LNCaP clone FGC (cell line): ENCODE measurements around the gene ST3GAL2.
"Not testable (repeated sequence)": the region's sequence is repeated elsewhere in the genome, so short reads cannot be mapped to it uniquely, and the experiment has no call there.

Experiments
- DNase-seq: peaks from one replicate; pipeline ENCODE4 v3.0.0-alpha.2; 2011; ENCODE audit warnings: low read depth
- H3K4me3 ChIP-seq: 2 replicates; pipeline ENCODE4 v1.5.1; 2011; ENCODE audit warnings: mild to moderate bottlenecking, low read depth, low read length, control low read depth
- TF ChIP-seq, protein P1 (sequence below): IDR thresholded peaks from 2 replicates; pipeline ENCODE4 v1.5.1; 2012; ENCODE audit warnings: mild to moderate bottlenecking; ENCODE audit not compliant: control insufficient read depth, insufficient read depth; ENCODE audit errors: extremely low read depth

ST3GAL2 gene

DNA sequence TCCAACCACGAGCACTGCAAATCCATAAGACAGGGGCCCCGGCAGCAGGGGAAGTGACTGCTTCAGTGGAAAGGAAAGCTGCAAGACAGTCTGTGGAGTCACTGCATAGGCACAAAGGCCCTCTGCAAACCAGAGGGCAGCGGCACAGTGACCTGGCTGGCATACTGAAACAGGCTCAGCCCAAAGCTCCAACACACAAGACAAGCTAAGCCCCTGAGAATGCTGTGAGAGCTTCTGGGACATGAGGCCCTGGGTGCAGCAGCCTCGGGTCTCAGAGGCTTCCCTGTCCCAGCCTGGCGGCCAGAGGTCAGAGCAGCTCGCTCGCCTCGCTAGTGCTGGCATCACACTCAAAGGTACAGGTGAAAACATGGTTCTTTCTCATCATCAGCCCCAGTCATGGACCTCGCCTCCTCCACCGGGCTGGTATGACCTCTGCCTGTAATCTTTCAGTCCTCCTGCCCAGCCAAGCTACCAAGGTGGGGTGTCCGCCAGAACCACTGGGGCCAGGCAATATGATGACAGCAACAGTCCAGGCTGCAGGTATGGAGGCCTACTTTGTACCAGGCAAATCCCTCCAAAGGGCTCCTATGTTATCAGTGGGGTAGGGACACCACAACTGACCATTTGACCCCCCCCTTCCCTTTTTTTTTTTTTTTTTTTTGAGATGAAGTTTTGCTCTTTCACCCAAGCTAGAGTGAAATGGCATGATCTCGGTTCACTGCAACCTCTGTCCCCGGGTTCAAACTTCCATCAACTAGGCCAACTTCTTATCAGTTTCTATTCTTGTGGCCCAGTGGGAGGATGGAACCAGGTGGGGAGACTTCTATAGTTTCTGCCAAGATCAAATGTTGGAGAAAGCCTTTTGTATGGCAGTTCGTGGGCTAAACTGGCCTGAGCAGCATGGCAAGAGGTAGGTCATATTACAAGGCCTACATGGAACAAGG, 19.2 kb downstream of the ST3GAL2 start:
- TF ChIP-seq, protein P1, sequence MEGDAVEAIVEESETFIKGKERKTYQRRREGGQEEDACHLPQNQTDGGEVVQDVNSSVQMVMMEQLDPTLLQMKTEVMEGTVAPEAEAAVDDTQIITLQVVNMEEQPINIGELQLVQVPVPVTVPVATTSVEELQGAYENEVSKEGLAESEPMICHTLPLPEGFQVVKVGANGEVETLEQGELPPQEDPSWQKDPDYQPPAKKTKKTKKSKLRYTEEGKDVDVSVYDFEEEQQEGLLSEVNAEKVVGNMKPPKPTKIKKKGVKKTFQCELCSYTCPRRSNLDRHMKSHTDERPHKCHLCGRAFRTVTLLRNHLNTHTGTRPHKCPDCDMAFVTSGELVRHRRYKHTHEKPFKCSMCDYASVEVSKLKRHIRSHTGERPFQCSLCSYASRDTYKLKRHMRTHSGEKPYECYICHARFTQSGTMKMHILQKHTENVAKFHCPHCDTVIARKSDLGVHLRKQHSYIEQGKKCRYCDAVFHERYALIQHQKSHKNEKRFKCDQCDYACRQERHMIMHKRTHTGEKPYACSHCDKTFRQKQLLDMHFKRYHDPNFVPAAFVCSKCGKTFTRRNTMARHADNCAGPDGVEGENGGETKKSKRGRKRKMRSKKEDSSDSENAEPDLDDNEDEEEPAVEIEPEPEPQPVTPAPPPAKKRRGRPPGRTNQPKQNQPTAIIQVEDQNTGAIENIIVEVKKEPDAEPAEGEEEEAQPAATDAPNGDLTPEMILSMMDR, result no peak
- no peak overlapping the region for H3K4me3 ChIP-seq
- DNase-seq, result no peak

DNA sequence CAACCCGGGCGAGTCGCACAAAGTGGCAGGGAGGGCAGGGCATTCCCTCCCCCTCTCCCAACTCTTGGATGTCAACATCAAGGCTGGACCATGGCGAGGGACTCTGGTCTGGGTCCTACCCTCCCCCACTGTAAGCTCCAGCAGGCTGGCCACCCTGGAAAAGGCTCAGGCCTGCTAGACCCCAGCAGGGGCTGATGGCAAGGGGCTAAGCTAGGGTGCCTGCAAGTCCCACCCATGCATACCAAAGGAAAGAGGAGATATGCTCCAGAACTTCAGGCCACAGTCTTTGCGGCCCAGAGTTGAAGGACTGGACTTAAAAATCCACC, 19.9 kb downstream of the ST3GAL2 start:
- H3K4me3 ChIP-seq, result no peak overlapping the region
- TF ChIP-seq, protein P1, result no peak
- DNase-seq, result no peak

DNA sequence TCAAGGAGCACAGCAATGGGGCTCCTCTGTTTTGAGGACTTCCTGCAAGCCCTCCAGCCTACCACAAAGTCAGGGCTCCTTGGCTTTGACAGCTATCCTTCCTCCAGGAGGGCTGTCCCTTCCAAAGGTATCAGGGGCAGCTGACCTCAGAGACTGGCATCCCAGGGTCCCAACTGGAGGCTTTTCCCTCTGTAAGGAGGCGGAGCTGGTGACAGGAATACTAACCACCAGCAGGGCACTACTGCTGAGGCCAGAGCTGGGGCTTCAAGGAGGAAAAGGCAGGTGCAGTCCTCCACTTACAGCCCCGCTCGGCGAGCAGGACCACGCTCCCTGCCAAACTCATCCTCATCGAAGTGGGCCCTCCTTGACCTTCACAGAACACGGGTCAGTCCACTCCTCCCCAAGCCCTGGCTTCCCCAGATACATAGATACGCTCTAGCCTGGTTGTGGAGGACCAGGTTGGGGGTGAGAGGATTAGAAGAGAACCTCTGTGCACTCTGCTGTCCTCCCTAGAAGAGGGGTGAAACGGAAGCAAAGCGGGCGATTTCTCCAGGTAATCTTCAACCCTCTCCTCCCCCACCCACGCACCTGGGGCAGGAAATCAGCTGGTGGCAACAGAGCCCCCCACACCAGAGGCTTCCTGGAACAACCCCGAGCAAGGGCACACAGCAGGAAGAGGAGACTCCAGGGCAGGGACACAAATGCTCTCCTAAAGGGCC, 20.5 kb downstream of the ST3GAL2 start:
- no peak overlapping the region for H3K4me3 ChIP-seq
- TF ChIP-seq, protein P1, result no peak
- no peak for DNase-seq

DNA sequence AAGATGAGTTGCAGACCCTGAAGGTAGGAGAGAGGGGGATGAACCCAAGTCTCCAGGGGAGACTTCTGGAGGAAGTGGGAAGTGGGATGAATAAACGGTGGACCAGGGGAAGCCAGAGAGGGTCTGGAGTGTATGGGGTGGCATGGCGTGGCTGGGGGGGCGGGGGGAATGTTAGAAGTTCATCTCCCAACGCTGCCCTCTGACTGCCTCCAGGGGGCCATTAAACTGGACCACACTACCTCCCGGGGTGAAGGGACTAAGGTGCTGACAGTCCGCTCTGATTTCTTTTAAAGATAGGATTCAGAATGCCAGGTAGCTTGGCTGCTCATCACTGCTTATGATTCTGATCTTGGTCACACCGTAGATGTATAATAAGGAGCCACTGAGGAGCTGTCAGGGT, 21.2 kb downstream of the ST3GAL2 start:
- TF ChIP-seq, protein P1, result no peak
- no peak for DNase-seq
- H3K4me3 ChIP-seq, result no peak overlapping the region

DNA sequence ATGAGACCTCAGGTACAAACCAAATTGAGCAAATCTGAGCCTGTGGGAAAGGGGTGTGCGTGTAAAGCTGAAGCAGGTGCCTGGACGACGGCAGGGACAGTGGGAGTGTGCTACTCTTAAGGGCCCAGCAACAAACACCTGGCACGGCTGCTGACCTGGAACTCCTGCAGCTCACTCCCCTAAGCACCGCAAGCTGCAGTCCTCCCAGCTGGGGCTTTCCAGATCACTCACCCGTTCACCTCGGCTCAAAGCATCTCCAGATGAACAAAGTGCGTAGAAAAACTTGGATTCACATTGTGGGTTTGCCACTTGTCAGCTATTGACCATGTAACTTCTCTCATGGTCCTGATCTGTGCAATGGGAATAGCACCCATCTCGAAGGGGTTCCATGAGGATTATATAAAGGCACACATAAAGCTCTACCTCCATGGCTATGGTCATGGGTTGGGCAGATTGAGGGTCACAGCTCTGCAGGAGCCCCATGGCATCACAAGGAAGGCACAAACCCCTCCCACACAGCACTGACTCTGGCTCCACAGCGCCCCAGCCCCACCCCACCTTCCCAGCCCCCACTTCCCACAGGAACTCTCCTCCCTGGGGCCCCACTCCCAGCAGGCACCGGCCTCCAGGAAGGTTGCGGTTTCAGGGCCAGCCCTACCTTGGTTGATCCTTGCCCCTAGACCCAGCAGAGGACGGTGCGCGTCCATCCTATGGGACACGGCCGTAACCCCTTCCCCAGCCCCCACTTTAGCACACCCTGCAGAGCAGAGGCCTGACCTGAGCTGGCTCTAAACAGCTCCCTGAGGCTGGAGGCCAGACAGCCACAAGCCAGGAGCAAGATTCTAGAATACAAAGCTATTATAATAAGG, 21.9 kb downstream of the ST3GAL2 start:
- TF ChIP-seq, protein P1, result no peak
- no peak overlapping the region for H3K4me3 ChIP-seq
- DNase-seq, result no peak

DNA sequence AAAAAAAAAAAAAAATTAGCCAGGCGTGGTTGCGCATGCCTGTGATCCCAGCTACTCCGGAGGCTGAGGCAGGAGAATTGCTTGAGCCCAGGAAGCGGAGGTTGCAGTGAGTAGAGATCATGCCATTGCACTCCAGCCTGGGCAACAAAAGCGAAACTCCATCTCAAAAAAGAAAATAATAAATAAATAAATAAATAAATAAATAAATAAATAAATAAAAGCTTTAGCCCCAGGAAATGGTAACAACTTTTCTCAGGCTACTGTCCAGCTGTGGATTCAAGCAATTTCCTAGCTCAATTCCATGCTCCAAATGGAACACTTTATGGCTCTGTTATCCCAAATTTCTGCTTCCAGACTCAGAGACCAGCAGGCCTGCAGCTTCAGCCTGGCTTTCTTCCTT, 25.3 kb downstream of the ST3GAL2 start:
- not testable (repeated sequence) for H3K4me3 ChIP-seq

DNA sequence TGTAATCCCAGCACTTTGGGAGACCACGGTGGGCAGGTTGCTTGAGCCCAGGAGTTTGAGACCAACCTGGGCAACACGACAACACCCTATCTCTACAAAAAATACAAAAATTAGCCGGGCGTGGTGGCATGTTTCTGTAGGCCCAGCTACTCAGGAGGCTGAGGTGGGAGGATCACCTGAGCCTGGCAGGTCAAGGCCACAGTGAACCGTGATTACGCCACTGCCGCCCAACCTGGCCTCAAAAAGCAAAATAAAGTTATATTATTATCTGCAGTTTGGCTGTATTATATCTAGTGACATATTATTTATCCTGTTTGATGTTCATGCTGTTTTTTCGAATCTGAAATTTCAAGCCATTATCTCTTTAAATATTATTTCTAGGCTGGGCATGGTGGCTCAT, 26.5 kb downstream of the ST3GAL2 start:
- H3K4me3 ChIP-seq, result no peak overlapping the region
- TF ChIP-seq, protein P1, result no peak
- DNase-seq, result no peak

More for the DNA sequence above, 25.3 kb downstream of the ST3GAL2 start:
- DNase-seq, result not testable (repeated sequence)
